H9 (cell line): Measurements from ENCODE around the gene ACOT6. TPM values are rescaled to one million over a fixed set of nuclear protein-coding genes. Genes with fewer than 3 reads are reported as not detected.

Source experiments
- DNase-seq: peaks from one replicate; pipeline ENCODE4 v3.0.0-alpha.2; 2017
- H2AFZ ChIP-seq: one replicate; pipeline ENCODE4 v1.6.1; 2013; ENCODE audit warnings: mild to moderate bottlenecking, low read length, control low read depth, moderate library complexity
- H2AK5ac ChIP-seq: 2 replicates; pipeline ENCODE4 v1.6.1; 2013; ENCODE audit warnings: low read length, control low read depth, mixed read lengths; ENCODE audit not compliant: insufficient read length
- H2BK120ac ChIP-seq: one replicate; pipeline ENCODE4 v1.6.1; 2013; ENCODE audit warnings: low read depth, mild to moderate bottlenecking, low read length, control low read depth, inconsistent platforms; ENCODE audit not compliant: poor library complexity, severe bottlenecking
- H2BK12ac ChIP-seq: 2 replicates; pipeline ENCODE4 v1.6.1; 2013; ENCODE audit warnings: low read length, control low read depth, mixed read lengths, low read depth; ENCODE audit not compliant: insufficient read length
- H2BK15ac ChIP-seq: 2 replicates; pipeline ENCODE4 v1.6.1; 2013; ENCODE audit warnings: low read depth, low read length, control low read depth
- H2BK20ac ChIP-seq: one replicate; pipeline ENCODE4 v1.6.1; 2013; ENCODE audit warnings: low read depth, mild to moderate bottlenecking, low read length, control low read depth, inconsistent platforms; ENCODE audit not compliant: poor library complexity, severe bottlenecking
- H2BK5ac ChIP-seq: 2 replicates; pipeline ENCODE4 v1.6.1; 2013; ENCODE audit warnings: low read length, control low read depth, mixed read lengths; ENCODE audit not compliant: insufficient read length
- H3K14ac ChIP-seq: 2 replicates; pipeline ENCODE4 v1.6.1; 2013; ENCODE audit warnings: low read length, control low read depth; ENCODE audit not compliant: insufficient read depth
- H3K18ac ChIP-seq: 2 replicates; pipeline ENCODE4 v1.6.1; 2013; ENCODE audit warnings: low read depth, mild to moderate bottlenecking, mixed read lengths, low read length, control low read depth; ENCODE audit not compliant: insufficient read length
- H3K23ac ChIP-seq: 2 replicates; pipeline ENCODE4 v1.6.1; 2013; ENCODE audit warnings: low read length, control low read depth, mixed read lengths, low read depth; ENCODE audit not compliant: insufficient read length
- H3K23me2 ChIP-seq: 2 replicates; pipeline ENCODE4 v1.6.1; 2013; ENCODE audit warnings: low read depth, mild to moderate bottlenecking, mixed read lengths, low read length, control low read depth; ENCODE audit not compliant: insufficient read length, poor library complexity, severe bottlenecking
- H3K27ac ChIP-seq: 2 replicates; pipeline ENCODE4 v1.5.1; 2013; ENCODE audit warnings: low read length, control low read depth, mixed read lengths, low read depth; ENCODE audit not compliant: insufficient read length
- H3K27me3 ChIP-seq: 2 replicates; pipeline ENCODE4 v1.6.1; 2013; ENCODE audit warnings: low read length, control low read depth, inconsistent platforms; ENCODE audit not compliant: insufficient read depth
- H3K4ac ChIP-seq: 2 replicates; pipeline ENCODE4 v1.6.1; 2013; ENCODE audit warnings: low read depth, mild to moderate bottlenecking, control low read depth, inconsistent platforms, low read length, moderate library complexity
- H3K4me1 ChIP-seq: 2 replicates; pipeline ENCODE4 v1.6.1; 2013; ENCODE audit warnings: low read length, control low read depth, inconsistent platforms; ENCODE audit not compliant: insufficient read depth
- H3K4me2 ChIP-seq: 2 replicates; pipeline ENCODE4 v1.6.1; 2013; ENCODE audit warnings: low read length, control low read depth, mixed read lengths; ENCODE audit not compliant: insufficient read length, insufficient read depth
- H3K56ac ChIP-seq: 2 replicates; pipeline ENCODE4 v1.6.1; 2013; ENCODE audit warnings: low read depth, mild to moderate bottlenecking, mixed read lengths, low read length, control low read depth; ENCODE audit not compliant: insufficient read length
- H3K79me1 ChIP-seq: 2 replicates; pipeline ENCODE4 v1.6.1; 2013; ENCODE audit warnings: low read depth, mild to moderate bottlenecking, moderate library complexity, low read length, control low read depth, inconsistent platforms; ENCODE audit not compliant: insufficient read depth, poor library complexity, severe bottlenecking
- H3K79me2 ChIP-seq: 2 replicates; pipeline ENCODE4 v1.6.1; 2013; ENCODE audit warnings: low read length, control low read depth, inconsistent platforms; ENCODE audit not compliant: insufficient read depth
- H3K9ac ChIP-seq: 2 replicates; pipeline ENCODE4 v1.6.1; 2013; ENCODE audit warnings: low read length, control low read depth, mixed read lengths; ENCODE audit not compliant: insufficient read length; ENCODE audit errors: extremely low read depth
- H3K9me3 ChIP-seq: one replicate; pipeline ENCODE4 v1.6.1; 2013; ENCODE audit warnings: low read depth, low read length, inconsistent platforms; ENCODE audit not compliant: control insufficient read depth
- H3T11ph ChIP-seq: one replicate; pipeline ENCODE4 v1.6.1; 2013; ENCODE audit warnings: mild to moderate bottlenecking, low read length, control low read depth, inconsistent platforms
- H4K20me1 ChIP-seq: one replicate; pipeline ENCODE4 v1.6.1; 2013; ENCODE audit not compliant: control insufficient read depth, insufficient read length, insufficient read depth
- H4K5ac ChIP-seq: 2 replicates; pipeline ENCODE4 v1.6.1; 2013; ENCODE audit warnings: low read depth, mild to moderate bottlenecking, mixed read lengths, low read length, control low read depth; ENCODE audit not compliant: insufficient read length
- H4K8ac ChIP-seq: replicated peaks from 2 replicates; pipeline ENCODE4 v1.6.1; 2013; ENCODE audit warnings: low read length, control low read depth, mixed read lengths, low read depth; ENCODE audit not compliant: insufficient read length
- H4K91ac ChIP-seq: 2 replicates; pipeline ENCODE4 v1.6.1; 2013; ENCODE audit warnings: low read depth, mild to moderate bottlenecking, moderate library complexity, mixed read lengths, low read length, control low read depth; ENCODE audit not compliant: insufficient read length
- H3K27ac Mint-ChIP-seq, 3 experiments: 2 replicates in 2 of 3; 3 replicates in 1 of 3; pipeline ENCODE4 v1.8.0; 2020 to 2021; ENCODE audit warnings: mixed read lengths in 3 of 3, mild to moderate bottlenecking in 1 of 3, moderate library complexity in 1 of 3
- H3K27me3 Mint-ChIP-seq: 2 replicates; pipeline ENCODE4 v1.8.0; 2021; ENCODE audit warnings: low read depth, mild to moderate bottlenecking, moderate library complexity, mixed read lengths
- H3K36me3 Mint-ChIP-seq, 3 experiments: 2 replicates in 2 of 3; 3 replicates in 1 of 3; pipeline ENCODE4 v1.8.0; 2020 to 2021; ENCODE audit warnings: low read depth in 3 of 3, mixed read lengths in 3 of 3; ENCODE audit not compliant: insufficient read depth in 1 of 3
- H3K4me1 Mint-ChIP-seq, 2 experiments: 2 replicates each; pipeline ENCODE4 v1.8.0; 2020; ENCODE audit warnings: mixed read lengths in 2 of 2
- H3K4me3 Mint-ChIP-seq, 2 experiments: 2 replicates in 1 of 2; 3 replicates in 1 of 2; pipeline ENCODE4 v1.8.0; 2020 to 2021; ENCODE audit warnings: mild to moderate bottlenecking in 2 of 2, mixed read lengths in 2 of 2, moderate library complexity in 1 of 2
- H3K9me3 Mint-ChIP-seq, 2 experiments: 2 replicates in 1 of 2; 3 replicates in 1 of 2; pipeline ENCODE4 v1.8.0; 2020; ENCODE audit warnings: mild to moderate bottlenecking in 2 of 2, mixed read lengths in 2 of 2, moderate library complexity in 1 of 2
- CTCF ChIP-seq: fragments of 200-600 bp; sonication (generic); conservative IDR thresholded peaks from 3 replicates; pipeline ENCODE4 v1.8.0; 2021; ENCODE audit warnings: antibody characterized with exemption, mild to moderate bottlenecking
- WGBS: extraction: QIAGEN DNeasy Blood & Tissue Kit; methylation state at CpG from one replicate; pipeline ENCODE4 v1.1.7; 2013; ENCODE audit warnings: missing lambda C conversion rate, low lambda C conversion rate, mixed read lengths; ENCODE audit not compliant: insufficient read length; ENCODE audit errors: extremely low coverage; 5-methylcytosine and 5-hydroxymethylcytosine counted together
- total RNA-seq: library from RNA; stranded (reverse); gene quantifications from 2 replicates; pipeline ENCODE4 v1.2.1, GENCODE V29; 2021

ACOT6 gene
- total RNA-seq, 1 experiment from 2014 or later: not detected

GRCh38 chr14:73594491-73594890, 17.8 kb upstream of the ACOT6 start:
- WGBS: no CpG with 5 or more reads among the region's 9 CpGs
- peaks cover 0 to 6% (median 5%) of the 10 kb centered on the region in 3 experiments; a peak in 4 of 7 replicates for H3K36me3 Mint-ChIP-seq
- no peak overlapping the region for H3K18ac ChIP-seq

More at GRCh38 chr14:73594491-73594890, 17.8 kb upstream of the ACOT6 start:
- Histone ChIP-seq H3K23ac (no peak overlapping the region), H2BK20ac (no peak overlapping the region), H3K79me1 (no peaks in the 10 kb centered on the region), H3K79me2 (no peaks in the 10 kb centered on the region), H3K4me2 (no peak overlapping the region), H3K23me2 (no peaks in the 10 kb centered on the region), H4K91ac (no peak overlapping the region), H3K14ac (no peak overlapping the region), H3K27ac (no peak overlapping the region), H2AK5ac (no peak overlapping the region), H3K4ac (no peak overlapping the region), H2BK120ac (no peak overlapping the region), H2BK15ac (no peak overlapping the region), H2AFZ (no peak overlapping the region), H3K56ac (no peak overlapping the region), H3T11ph (no peak overlapping the region), H3K27me3 (no peaks in the 10 kb centered on the region), H4K20me1 (no peaks in the 10 kb centered on the region), H4K5ac (no peak overlapping the region), H2BK12ac (no peak overlapping the region), H3K9me3 (no peaks in the 10 kb centered on the region), H3K4me1 (no peaks in the 10 kb centered on the region), H3K9ac (no peak overlapping the region), H4K8ac (no peak overlapping the region), H2BK5ac (no peak overlapping the region)
- no peak for TF ChIP-seq CTCF
- Mint-ChIP-seq H3K27ac (no peak overlapping the region), H3K27me3 (peaks cover 27% of the 10 kb centered on the region), H3K9me3 (peaks cover 3 to 11% of the 10 kb centered on the region in 2 experiments; a peak in 4 of 5 replicates), H3K4me1 (peaks cover 0 to 3% of the 10 kb centered on the region in 2 experiments; a peak in 1 of 4 replicates), H3K4me3 (no peak overlapping the region)
- DNase-seq: no peak
